ENCODE results near the gene POLR2J2. TPM values are rescaled to one million over a fixed set of nuclear protein-coding genes. Genes with fewer than 3 reads are reported as not detected.
"Not testable (repeated sequence)": the region's sequence is repeated elsewhere in the genome, so short reads cannot be mapped to it uniquely, and the experiment has no call there.

The POLR2J2 gene
- 4.2 TPM for polyA plus RNA-seq (2013, experiment 1 of 2)
- 3.6 TPM for polyA plus RNA-seq (2013, experiment 2 of 2)

- H3K9me3 ChIP-seq (ENCODE audit: control insufficient read depth, low read length); H3K27ac ChIP-seq (ENCODE audit: low read depth, low read length, severe bottlenecking): not testable (repeated sequence)
- H3K4me3 ChIP-seq (ENCODE audit: extremely low read depth, insufficient read depth, low read length, poor library complexity, severe bottlenecking), result peak within 1 kb of the TSS; percentile 26
Observed at GRCh38 chr7:102671166-102671955, at the start of gene POLR2J2. Gene POLR2J2, minus strand, starts transcription at chr7:102671663. Its CDS starts 62 bp downstream, at chr7:102671601.

GRCh38 chr7:102718491-102718890 is 47.0 kb upstream of the POLR2J2 start:
- not testable (repeated sequence) for H3K9me3 ChIP-seq (ENCODE audit: control insufficient read depth, low read length); H3K4me3 ChIP-seq (ENCODE audit: extremely low read depth, insufficient read depth, low read length, poor library complexity, severe bottlenecking); H3K36me3 ChIP-seq (ENCODE audit: control insufficient read depth, insufficient read depth, low read length); H3K27ac ChIP-seq (ENCODE audit: low read depth, low read length, severe bottlenecking); H3K4me1 ChIP-seq (ENCODE audit: control insufficient read depth, insufficient read depth, low read length, poor library complexity, severe bottlenecking)

More at GRCh38 chr7:102671166-102671955, at the start of gene POLR2J2:
- WGBS, 2 experiments (ENCODE audit: insufficient coverage in 2 of 2), result 0% methylated on average over 1 of the region's 63 CpGs; no CpG with 5 or more reads in 1 of the 2 experiments
- not testable (repeated sequence) for H3K4me1 ChIP-seq (ENCODE audit: control insufficient read depth, insufficient read depth, low read length, poor library complexity, severe bottlenecking); H3K36me3 ChIP-seq (ENCODE audit: control insufficient read depth, insufficient read depth, low read length)

GRCh38 chr7:102715718-102716117 is 44.3 kb upstream of the POLR2J2 start:
- not testable (repeated sequence) for H3K27ac ChIP-seq (ENCODE audit: low read depth, low read length, severe bottlenecking); H3K36me3 ChIP-seq (ENCODE audit: control insufficient read depth, insufficient read depth, low read length); H3K4me1 ChIP-seq (ENCODE audit: control insufficient read depth, insufficient read depth, low read length, poor library complexity, severe bottlenecking); H3K4me3 ChIP-seq (ENCODE audit: extremely low read depth, insufficient read depth, low read length, poor library complexity, severe bottlenecking); H3K9me3 ChIP-seq (ENCODE audit: control insufficient read depth, low read length)
- WGBS, 2 experiments (ENCODE audit: insufficient coverage in 2 of 2), result 50 to 80% methylated on average over 1 to 2 of the region's 3 CpGs

- not testable (repeated sequence) for H3K4me1 ChIP-seq (ENCODE audit: control insufficient read depth, insufficient read depth, low read length, poor library complexity, severe bottlenecking); H3K4me3 ChIP-seq (ENCODE audit: extremely low read depth, insufficient read depth, low read length, poor library complexity, severe bottlenecking); H3K9me3 ChIP-seq (ENCODE audit: control insufficient read depth, low read length); H3K36me3 ChIP-seq (ENCODE audit: control insufficient read depth, insufficient read depth, low read length); H3K27ac ChIP-seq (ENCODE audit: low read depth, low read length, severe bottlenecking)
- WGBS, 2 experiments (ENCODE audit: insufficient coverage in 2 of 2), result no CpG with 5 or more reads among the region's 6 CpGs
Observed at GRCh38 chr7:102714774-102715522, 43.5 kb upstream of the POLR2J2 start.

- H3K36me3 ChIP-seq (ENCODE audit: control insufficient read depth, insufficient read depth, low read length); H3K9me3 ChIP-seq (ENCODE audit: control insufficient read depth, low read length); H3K4me1 ChIP-seq (ENCODE audit: control insufficient read depth, insufficient read depth, low read length, poor library complexity, severe bottlenecking); H3K27ac ChIP-seq (ENCODE audit: low read depth, low read length, severe bottlenecking); H3K4me3 ChIP-seq (ENCODE audit: extremely low read depth, insufficient read depth, low read length, poor library complexity, severe bottlenecking): not testable (repeated sequence)
- WGBS, 2 experiments (ENCODE audit: insufficient coverage in 2 of 2), result no CpG with 5 or more reads among the region's 1 CpG
Observed at GRCh38 chr7:102713691-102714080, 42.2 kb upstream of the POLR2J2 start.

GRCh38 chr7:102713011-102713690 is 41.7 kb upstream of the POLR2J2 start:
- H3K36me3 ChIP-seq (ENCODE audit: control insufficient read depth, insufficient read depth, low read length); H3K4me1 ChIP-seq (ENCODE audit: control insufficient read depth, insufficient read depth, low read length, poor library complexity, severe bottlenecking); H3K27ac ChIP-seq (ENCODE audit: low read depth, low read length, severe bottlenecking); H3K4me3 ChIP-seq (ENCODE audit: extremely low read depth, insufficient read depth, low read length, poor library complexity, severe bottlenecking); H3K9me3 ChIP-seq (ENCODE audit: control insufficient read depth, low read length): not testable (repeated sequence)
- 64 to 90% methylated on average over 1 to 2 of the region's 5 CpGs for WGBS, 2 experiments (ENCODE audit: insufficient coverage in 2 of 2)

GRCh38 chr7:102698962-102699750 is 27.7 kb upstream of the POLR2J2 start:
- WGBS, 2 experiments (ENCODE audit: insufficient coverage in 2 of 2), result 76 to 93% methylated on average over 2 to 6 of the region's 9 CpGs
- not testable (repeated sequence) for H3K36me3 ChIP-seq (ENCODE audit: control insufficient read depth, insufficient read depth, low read length); H3K4me1 ChIP-seq (ENCODE audit: control insufficient read depth, insufficient read depth, low read length, poor library complexity, severe bottlenecking)

GRCh38 chr7:102697642-102698512 is 26.4 kb upstream of the POLR2J2 start:
- H3K4me3 ChIP-seq (ENCODE audit: extremely low read depth, insufficient read depth, low read length, poor library complexity, severe bottlenecking); H3K4me1 ChIP-seq (ENCODE audit: control insufficient read depth, insufficient read depth, low read length, poor library complexity, severe bottlenecking); H3K27ac ChIP-seq (ENCODE audit: low read depth, low read length, severe bottlenecking); H3K36me3 ChIP-seq (ENCODE audit: control insufficient read depth, insufficient read depth, low read length); H3K9me3 ChIP-seq (ENCODE audit: control insufficient read depth, low read length): not testable (repeated sequence)
- no CpG with 5 or more reads among the region's 5 CpGs for WGBS, 2 experiments (ENCODE audit: insufficient coverage in 2 of 2)

More at GRCh38 chr7:102698962-102699750, 27.7 kb upstream of the POLR2J2 start:
- not testable (repeated sequence) for H3K9me3 ChIP-seq (ENCODE audit: control insufficient read depth, low read length); H3K4me3 ChIP-seq (ENCODE audit: extremely low read depth, insufficient read depth, low read length, poor library complexity, severe bottlenecking); H3K27ac ChIP-seq (ENCODE audit: low read depth, low read length, severe bottlenecking)

GRCh38 chr7:102696009-102696408 is 24.5 kb upstream of the POLR2J2 start:
- no CpG with 5 or more reads among the region's 2 CpGs for WGBS, 2 experiments (ENCODE audit: insufficient coverage in 2 of 2)
- not testable (repeated sequence) for H3K4me3 ChIP-seq (ENCODE audit: extremely low read depth, insufficient read depth, low read length, poor library complexity, severe bottlenecking)

More at GRCh38 chr7:102696009-102696408, 24.5 kb upstream of the POLR2J2 start:
- H3K9me3 ChIP-seq (ENCODE audit: control insufficient read depth, low read length); H3K27ac ChIP-seq (ENCODE audit: low read depth, low read length, severe bottlenecking); H3K36me3 ChIP-seq (ENCODE audit: control insufficient read depth, insufficient read depth, low read length); H3K4me1 ChIP-seq (ENCODE audit: control insufficient read depth, insufficient read depth, low read length, poor library complexity, severe bottlenecking): not testable (repeated sequence)

Measured in mesodermal cell (in vitro differentiated cells).